Forelimb muscle (tissue), 1 donor: ENCODE measurements around the gene CD34. TPM values are rescaled to one million over a fixed set of nuclear protein-coding genes. Genes with fewer than 3 reads are reported as not detected.

Experiments used
- DNase-seq: peaks from one replicate; pipeline ENCODE4 v3.0.0-alpha.2; 2013; ENCODE audit warnings: low read depth
- polyA plus RNA-seq: library from polyadenylated mRNA; unstranded; fragments of 120-200 nt; gene quantifications from one replicate; pipeline ENCODE4 v1.2.1, GENCODE V29; 2013; ENCODE audit not compliant: insufficient read length

Gene CD34
- polyA plus RNA-seq, 1 donor = 147 TPM

- no peak for DNase-seq
Measured at GRCh38 chr1:207873055-207873890, 37.7 kb downstream of the CD34 start.

DNA sequence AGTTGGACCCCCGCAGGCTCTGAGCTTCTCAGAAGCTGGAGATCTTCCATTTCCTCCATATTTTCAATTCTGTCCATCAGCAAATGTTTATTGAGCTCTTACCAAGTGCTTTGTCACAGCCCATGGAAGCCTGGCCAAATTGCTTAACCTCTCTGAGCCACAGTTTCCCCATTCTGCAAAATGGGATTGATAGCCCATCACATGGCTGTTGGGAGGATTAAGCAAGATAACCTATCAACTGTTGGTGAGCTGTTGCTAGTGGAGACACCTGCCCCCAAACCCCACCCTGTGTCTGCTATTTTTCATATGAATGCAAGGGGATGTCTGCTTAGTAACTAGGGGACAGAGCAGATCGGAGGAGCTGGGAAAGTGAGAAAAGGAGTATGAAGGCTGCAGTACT lies 38.3 kb downstream of the CD34 start:
- DNase-seq = no peak

- DNase-seq = no peak
Measured at GRCh38 chr1:207871117-207871649, 39.7 kb downstream of the CD34 start.

DNA sequence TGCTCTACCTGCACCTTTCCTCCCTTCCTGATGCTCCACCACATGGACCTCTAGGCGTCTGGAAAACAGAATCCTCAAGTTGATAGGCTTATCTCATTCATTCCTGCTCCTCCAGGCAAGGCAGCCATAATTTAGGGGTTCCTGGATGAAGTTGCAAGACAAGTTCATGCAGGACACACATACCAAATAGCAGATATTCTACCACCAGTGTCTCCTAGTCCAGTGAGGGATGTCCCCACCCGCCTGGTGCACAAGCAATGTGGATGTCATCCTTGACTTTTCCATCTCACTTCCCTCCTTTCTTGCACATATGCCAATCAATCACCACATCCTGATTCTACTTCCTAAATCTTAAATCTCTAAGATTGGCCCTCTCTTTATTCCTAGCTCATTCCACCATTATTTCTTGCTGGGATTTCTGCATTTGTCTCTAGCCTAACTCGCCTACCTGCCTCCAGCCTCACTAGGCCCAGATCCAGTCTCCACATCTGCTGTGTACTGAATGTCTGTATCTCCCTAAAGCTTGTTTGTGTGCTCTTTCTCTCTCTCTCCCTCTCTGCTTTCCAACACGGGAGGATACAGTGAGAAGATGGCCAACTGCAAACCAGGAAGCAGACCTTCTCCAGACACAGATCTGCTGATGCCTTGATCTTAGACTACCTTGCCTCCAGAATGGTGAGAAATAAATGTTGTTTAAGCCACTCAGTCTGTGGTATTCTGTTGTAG lies 40.5 kb downstream of the CD34 start:
- no peak for DNase-seq

DNA sequence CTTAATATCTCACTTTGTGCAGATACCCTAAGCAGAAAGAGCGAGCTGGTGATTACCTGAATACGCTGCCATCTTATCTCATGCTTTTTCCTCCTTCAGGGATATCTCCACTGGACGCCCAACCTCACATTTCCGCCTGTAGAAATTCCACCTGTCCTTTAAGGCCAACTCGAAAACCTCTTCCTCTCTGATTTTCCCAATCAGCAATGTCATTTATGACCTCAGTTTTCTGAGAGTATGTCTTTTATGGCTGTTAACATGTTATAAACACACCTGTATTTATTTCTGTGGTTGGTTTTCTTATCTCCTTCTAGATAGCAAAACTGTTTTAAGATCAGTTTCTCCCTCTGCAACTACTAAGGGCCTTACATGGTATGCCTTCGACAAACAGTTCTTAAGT lies 41.1 kb downstream of the CD34 start:
- DNase-seq = no peak

DNA sequence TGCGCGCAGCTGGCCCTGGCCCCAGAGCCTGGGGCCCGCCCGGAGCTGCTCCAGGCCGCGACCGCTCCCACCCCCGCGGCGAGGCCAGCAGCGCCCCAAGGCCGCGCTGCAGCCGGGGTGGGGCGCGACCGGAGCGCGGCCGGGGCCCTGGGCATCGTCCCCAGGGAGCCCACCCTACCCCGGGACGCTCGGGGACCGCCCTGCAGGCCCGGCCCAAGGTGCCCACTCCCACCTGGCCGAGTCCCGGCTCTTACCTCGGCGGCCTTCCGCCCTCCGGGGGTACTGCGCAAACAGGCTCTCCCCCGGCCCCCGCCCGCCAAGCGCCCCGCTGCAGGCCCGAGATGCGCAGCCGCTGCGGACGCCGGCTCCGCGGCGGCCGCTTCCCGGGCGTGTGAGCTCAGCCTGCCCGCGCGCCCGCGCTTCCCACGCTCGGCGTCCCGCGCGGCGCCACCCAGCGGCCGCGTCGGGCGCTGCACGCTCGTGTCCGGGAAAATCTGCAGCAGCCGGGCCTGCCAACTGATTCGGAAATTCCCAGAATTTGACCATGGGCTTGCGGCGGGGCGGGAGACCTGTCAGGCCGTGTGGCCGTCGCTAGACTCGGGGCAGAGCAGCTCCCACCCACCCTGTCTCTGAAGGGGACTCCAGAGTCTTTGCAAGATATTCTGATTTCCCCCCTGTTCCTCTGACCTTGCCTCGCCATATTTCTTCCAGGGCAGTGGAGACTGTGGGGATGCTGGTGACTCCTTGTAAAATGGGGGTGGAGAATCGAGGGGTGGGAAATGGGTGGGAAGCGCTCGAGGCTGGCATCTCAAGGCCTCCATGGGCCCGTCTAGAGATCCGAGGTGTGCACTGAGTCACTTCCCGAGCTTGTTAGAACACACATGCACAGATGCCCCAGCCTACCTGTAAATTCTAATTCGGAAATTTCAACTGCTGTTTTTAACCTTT lies 41.9 kb downstream of the CD34 start:
- peak; percentile 51 for DNase-seq

DNA sequence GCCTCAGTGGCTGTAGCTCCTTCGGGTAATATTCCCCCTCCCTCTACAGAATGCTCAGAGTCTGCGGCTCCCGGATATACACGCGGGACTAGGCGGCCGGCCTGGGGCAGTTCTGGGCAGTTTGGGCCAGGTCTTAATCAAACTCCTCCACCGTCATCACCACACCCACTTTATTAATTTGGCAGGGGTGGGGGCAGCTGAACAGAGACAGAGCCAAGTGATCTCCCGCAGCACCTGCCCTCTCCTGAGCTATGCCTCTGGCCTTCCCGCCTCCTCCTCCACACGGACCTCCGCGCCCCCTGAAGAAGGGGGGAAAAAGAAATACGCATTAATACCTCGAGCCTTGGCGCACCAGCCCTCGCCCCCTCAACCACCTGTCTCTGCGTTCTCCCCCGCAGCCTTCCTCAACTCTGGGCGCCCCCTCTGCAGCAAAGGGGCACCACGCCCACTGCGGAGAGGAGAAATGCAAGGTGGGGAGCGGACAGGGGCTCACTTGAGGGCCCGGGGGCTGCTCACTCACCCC lies 42.6 kb downstream of the CD34 start:
- DNase-seq = no peak

- no peak for DNase-seq
Measured at GRCh38 chr1:207867136-207868109, 43.5 kb downstream of the CD34 start.

GRCh38 chr1:207866471-207867135 lies 44.3 kb downstream of the CD34 start:
- no peak for DNase-seq

GRCh38 chr1:207863893-207864535 lies 46.9 kb downstream of the CD34 start:
- DNase-seq = no peak

DNA sequence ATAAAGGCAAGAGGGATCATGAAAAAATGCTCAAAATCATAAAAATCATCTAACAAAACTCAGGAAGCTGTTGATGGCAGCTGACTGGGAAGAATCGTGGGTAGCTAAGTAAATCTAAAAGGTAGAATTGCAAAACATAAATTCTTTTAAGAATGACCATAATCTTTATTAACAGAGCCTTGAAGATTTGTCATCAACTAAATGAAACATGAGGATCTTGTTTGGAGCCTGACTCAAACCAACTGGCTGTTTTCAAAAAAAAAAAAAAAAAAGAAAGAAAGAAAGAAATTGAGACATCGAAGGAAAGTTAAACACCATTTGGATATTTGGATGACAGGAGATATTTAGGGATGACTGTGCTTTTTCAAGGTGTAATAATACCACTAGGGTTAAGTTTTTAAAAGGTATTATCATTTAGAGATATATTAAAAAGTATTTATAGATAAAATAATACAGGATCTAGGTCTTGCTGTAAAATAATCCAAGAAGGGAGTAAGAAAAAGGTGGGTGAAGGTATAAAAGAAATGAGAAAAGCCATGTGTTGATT lies 48.6 kb downstream of the CD34 start:
- DNase-seq = no peak

- no peak for DNase-seq
Measured at GRCh38 chr1:207861442-207862177, 49.3 kb downstream of the CD34 start.

DNA sequence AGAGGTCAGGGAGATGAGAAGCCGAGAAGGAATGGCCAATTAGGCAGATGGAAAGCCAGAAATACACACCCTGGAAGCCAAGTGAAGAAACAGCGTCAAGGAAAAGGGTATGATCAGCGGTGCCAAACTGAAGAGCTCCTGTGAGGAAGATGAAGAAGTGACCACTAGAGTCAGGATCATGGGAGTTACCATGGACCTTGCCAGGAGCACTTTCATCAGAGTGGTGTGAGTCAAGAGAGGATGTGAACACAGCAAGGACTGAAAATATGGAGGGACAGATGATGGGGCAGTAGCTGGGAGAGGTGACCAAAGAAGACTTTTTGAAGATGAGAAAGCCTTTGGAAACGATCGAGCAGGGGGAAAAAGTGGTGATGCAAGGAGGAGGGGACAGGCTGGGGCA lies 50.4 kb downstream of the CD34 start:
- DNase-seq = no peak

DNA sequence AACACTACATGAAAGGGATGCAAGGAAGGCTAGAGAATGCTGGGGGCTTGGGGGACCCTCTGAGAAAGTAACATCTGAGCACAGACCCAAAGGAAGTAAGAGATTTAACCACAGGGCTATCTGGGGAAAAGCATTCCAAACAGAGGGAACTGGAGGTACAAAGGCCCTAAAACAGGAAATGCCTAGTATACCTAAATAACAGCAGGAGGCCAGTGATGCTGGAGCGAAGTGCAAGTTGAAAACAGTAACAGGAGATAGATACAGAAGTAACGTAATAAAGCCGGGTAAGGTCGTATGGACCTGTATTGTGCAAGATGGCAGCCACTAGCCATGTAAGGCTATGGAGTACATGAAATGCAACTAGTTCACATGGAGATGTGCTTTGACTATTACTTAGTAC lies 52.1 kb downstream of the CD34 start:
- DNase-seq = no peak

- DNase-seq = no peak
Measured at GRCh38 chr1:207858281-207858680, 52.6 kb downstream of the CD34 start.

- no peak for DNase-seq
Measured at GRCh38 chr1:207857447-207857846, 53.5 kb downstream of the CD34 start.

DNA sequence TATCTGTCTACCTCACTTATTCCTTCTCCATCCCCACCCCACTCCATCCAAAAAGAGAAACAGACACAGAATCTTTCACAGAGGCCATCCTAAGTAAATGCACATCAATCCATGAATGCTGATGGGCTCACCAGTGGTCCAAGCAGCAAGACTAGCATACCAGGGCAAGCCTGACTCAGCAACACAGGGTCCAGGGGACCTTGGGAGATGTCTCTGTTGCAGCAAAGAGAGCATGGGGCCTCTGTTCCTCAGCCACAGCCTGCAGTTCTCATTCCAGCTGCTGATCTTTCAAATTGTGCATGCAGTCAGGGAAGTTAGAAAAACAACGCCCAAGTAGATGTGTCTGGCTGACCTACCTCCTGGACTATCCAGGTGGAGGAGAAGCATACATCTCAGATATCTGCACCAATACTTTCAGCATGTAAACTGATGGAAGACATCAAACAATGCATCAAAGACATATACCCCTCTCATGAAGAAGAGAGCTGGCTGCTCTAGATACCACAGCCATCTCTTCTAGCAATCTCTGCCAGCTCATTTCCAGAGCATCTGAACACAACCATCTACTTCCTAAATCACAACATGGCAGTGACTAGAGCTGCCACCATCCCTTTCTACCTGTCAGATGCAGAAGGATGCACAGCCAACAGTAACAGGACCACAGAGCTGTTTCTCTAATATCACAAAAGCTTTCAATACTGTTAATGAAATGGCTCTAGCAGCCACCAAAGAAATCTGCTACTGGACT lies 54.5 kb downstream of the CD34 start:
- DNase-seq = no peak
